TTC549 (cell line): ENCODE data around the gene BMERB1.

ENCODE experiments used
- FAIRE-seq: peaks from 2 replicates; lab custom pipeline; 2012; peaks lifted over from hg19 to GRCh38; lab: Jason Lieb, UNC

The BMERB1 gene

DNA sequence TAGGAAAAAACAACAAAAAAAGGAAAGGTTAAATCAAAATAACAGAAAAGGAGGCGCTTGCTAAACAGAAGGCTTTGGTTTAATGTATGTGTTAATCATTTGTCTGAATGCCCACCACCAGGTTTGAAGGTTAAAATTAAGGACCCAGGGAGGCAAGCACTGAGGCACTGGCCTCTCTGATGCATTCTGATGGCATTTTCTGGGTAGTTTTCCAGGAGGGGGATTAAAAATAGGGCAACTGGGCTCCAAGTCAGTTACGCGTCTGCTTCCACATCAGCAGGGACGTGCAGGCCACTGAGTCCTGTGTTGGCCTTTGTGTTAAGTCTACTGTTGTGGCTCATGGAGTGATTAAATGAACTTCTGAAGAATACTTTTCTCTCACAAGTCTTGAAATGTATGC is 181.6 kb downstream of the BMERB1 start:
- no peak for FAIRE-seq

DNA sequence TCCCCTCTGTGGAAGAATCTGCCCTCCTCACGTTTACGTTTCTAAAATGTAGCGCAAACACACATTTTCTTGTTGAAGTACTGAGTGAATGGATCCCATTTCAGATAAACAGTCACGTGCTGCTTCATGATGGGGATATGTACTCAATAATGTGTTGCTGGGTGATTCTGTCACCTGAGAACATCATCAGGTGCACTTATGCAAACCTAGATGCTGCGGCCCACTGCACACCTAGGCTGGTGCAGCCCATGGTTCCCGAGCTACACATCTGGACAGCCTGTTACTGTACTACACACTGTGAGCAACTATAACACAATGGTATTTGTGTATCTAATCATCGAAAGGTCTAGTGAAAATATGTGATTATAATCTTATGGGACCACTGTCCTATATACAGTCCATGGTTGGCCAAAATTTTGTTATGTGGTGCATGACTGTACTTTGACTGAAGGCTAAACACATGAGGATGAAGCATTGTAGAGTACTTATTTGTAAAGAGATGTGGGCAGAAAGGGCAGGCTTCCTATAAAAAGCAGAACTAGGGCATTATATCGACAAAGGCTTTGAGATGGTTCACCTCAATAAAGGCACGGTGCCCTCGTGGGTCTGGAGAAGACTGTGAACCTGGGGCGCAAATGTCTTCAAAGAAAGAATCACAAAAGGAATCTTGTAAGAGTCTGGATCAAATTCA is 182.2 kb downstream of the BMERB1 start:
- no peak for FAIRE-seq

DNA sequence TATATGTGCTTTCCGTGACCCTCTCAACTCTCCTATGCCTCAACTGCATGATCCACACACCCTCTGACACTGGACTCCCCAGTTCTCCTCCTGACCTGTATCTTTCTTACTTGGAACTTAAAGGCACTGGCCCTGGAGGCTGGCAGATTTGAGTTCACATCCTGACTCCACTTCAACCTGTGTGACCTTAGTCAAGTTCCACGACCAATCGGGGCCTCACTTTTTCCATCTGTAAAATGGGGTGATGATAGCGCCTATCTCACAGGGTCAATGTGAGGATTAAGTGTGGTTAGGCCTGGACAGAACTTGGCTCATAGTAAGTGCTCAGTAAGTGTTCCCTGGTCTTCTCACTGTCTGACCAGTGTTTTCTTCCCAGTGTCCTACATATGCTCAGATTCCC is 183.5 kb downstream of the BMERB1 start:
- FAIRE-seq: no peak

DNA sequence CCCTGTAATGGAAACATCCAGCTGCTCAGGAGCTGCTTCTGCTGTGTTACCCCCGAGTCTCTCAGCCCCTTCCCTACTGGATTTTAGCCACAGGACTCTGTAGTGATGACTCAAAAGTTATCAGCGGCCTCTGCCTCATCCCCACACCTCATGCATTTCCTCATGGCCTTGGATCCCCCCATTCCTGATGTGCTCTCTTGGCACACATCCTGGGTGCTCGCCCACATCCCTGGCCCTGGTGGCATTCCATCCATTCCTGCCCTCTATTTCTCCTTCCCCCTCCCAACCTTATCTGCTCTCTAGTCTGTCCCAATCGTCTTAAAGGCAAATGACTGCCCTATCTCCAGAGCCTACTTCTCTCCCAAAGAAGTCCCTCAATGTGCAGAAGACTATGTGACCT is 184.0 kb downstream of the BMERB1 start:
- FAIRE-seq: no peak

GRCh38 chr16:15620611-15621195 is 186.3 kb downstream of the BMERB1 start:
- FAIRE-seq: no peak

- FAIRE-seq: no peak
Measured at GRCh38 chr16:15621456-15621855, 187.1 kb downstream of the BMERB1 start.

DNA sequence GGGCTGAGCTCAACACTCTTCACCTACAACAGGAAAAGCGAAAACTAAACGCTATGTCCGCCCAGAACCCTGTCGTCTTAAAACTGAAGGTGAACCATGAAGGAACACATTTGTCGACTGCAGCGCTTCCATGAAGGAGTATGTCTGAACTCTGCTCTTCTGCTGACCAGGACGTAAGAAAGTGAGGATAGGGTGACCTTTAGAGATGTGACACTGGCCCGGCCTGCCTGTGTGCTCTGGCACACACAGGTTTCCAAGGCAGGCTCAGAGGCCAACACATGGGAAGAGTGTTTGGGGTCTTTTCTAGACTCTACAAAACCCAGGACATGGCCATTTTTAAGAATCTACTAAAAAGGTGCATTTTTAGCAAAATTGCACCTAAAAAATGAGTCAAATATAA is 187.5 kb downstream of the BMERB1 start:
- FAIRE-seq: no peak

GRCh38 chr16:15631730-15632409 is 197.5 kb downstream of the BMERB1 start:
- no peak for FAIRE-seq

GRCh38 chr16:15635926-15636325 is 201.5 kb downstream of the BMERB1 start:
- FAIRE-seq: no peak

DNA sequence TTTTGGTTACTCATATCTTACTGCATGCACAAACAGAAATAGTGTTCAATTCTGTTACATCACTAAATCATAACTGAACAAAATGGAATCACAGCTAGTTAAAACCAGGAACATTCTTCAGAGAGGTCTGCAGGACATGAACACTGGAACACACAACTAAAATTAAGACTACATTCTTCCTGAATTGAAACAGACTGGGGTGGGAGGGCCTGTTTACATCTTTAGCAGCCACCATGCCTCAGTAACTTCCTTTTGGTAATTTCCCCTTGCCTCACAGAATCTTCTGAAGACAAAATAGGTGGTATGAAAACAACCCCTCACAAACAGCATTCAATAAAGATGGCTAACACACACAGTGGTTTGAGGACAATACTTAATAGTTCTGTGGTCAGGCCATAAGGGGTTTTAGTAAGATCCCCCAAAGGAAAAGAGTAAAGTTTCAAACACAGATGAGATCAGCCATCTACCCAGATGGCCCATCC is 202.0 kb downstream of the BMERB1 start:
- no peak for FAIRE-seq
